Endometrial microvascular endothelial cells (primary cell): Measurements from ENCODE around the gene IGLON5. TPM values are rescaled to one million over a fixed set of nuclear protein-coding genes. Genes with fewer than 3 reads are reported as not detected.

ENCODE experiments used
- in situ Hi-C: cut with HindIII; loops from 2 replicates; pipeline ENCODE4 v1.10.0; 2017; ENCODE audit warnings: low sequenced_read_pairs, low pct_unique_long_range_greater_than_20kb; ENCODE audit errors: inconsistent ontology term
- total RNA-seq: library from RNA; depleted of rRNA; stranded (reverse); fragments of >200 nt; gene quantifications from one replicate; pipeline ENCODE4 v1.2.3, GENCODE V29; 2015; ENCODE audit errors: inconsistent ontology term

IGLON5 gene
- total RNA-seq, 1 donor from 2014 or later, result not detected

DNA sequence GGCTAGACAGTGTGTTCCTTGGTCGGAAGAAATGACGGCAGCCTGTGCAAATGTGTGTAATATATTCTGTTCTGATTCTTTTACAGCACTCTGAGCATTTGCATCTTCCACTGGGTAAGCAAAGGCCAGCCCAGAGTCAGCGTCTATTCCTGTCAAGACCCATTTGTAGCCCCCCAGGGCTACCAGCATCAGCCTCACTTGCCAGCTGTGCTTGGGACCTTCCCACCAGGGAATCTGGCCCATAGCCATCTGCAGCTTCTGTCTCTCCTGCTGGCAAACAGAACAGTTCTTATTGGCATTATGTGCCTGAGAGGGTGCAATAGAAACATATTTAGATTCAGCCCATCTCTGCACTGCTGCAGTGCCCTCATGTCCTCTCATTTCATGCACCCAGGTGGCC is 6.0 kb upstream of the IGLON5 start:
- in situ Hi-C loops, result no loop called here

DNA sequence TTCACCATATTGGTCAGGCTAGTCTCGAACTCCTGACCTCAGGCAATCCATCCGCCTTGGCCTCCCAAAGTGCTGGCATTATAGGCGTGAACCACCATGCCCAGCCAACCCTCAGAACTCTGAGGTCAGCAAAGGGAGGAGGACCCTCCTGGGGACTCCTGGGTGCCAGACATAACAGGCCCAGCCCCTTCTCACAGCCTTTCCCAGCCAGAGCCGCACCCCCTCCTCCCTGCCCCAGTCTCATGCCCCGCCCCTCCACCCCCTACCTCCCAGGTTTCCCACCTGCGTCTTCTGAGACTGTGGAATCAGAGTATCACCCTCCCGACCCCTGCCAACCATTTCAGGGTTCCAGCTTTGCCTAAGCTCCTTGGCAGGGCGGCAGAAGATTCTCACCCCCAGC is 5.2 kb downstream of the IGLON5 start:
- in situ Hi-C loops, result no loop called here

GRCh38 chr19:51317376-51317775 is 5.9 kb downstream of the IGLON5 start:
- in situ Hi-C loops, result no loop called here

- in situ Hi-C loops, result no loop called here
Measured at GRCh38 chr19:51317968-51318367, 6.5 kb downstream of the IGLON5 start.

- in situ Hi-C loops, result no loop called here
Measured at GRCh38 chr19:51318687-51319648, 7.5 kb downstream of the IGLON5 start.

DNA sequence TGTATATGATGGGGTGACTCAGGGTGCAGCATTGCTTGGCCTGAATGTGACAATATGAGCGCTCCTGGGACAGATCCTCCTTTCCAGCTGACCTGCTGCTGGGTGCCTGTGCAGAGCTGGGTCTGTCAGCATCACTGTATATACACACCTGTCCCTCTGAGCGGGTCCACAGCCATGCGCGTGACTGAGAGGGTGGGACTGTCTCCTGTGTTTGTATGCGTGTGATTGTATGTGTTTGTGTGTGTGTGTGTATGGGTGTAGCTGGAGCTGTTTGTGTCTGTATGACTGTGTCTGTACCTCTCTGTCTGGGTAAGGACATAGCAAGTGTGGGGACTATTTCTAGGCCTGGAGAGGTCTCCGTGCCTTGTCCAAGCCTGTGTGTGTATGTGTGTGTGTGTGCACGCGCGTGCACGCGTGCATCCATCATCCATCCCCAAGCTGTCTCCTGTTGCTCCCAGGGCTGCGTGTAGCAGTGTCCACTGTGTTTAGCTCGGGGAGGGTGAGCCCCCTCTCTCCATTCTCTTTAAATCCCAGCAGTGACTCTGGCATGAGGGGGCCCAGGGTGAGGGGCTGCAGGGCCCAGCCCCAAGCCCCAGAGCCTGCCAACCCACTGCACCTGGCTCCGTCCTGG is 8.3 kb downstream of the IGLON5 start:
- in situ Hi-C loops, result no loop called here

GRCh38 chr19:51320280-51320657 is 8.8 kb downstream of the IGLON5 start:
- in situ Hi-C loops, result no loop called here

GRCh38 chr19:51321799-51322198 is 10.4 kb downstream of the IGLON5 start:
- in situ Hi-C loops, result no loop called here

- in situ Hi-C loops, result no loop called here
Measured at GRCh38 chr19:51323481-51324166, 12.2 kb downstream of the IGLON5 start.

- in situ Hi-C loops, result no loop called here
Measured at GRCh38 chr19:51324167-51324481, 12.7 kb downstream of the IGLON5 start.

DNA sequence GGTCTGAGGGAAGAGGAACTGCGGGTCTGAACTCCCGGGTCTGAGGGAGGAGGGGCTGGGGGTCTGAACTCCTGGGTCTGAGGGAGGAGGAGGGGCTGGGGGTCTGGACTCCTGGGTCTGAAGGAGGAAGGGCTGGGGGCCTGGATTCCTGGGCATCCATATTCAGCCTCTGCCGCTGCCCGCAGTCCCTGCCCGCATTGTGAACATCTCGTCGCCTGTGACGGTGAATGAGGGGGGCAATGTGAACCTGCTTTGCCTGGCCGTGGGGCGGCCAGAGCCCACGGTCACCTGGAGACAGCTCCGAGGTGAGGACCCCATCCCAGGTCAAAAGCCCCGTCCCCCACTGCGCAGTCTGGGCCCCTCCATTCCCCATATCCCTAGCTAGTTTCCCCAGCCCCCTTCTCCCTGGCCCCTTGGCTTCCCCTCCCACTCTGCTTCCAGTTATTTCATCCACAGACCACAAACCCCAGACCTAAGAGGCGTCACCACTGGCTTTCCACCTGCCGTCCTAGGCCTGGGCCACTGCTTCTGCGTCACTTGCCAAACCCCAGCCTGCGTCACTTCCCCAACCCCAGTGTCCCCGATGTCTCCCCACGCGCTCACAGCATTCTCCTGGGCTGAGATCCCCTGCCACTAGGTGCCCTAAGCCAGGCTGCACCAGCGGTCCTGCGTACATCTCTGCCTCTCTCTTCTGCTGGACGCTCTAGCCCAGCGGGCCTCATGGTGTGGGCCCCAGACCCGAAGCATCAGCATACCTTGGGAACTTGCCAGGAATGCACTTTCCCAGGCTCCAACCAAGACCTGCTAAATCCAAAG is 13.9 kb downstream of the IGLON5 start:
- in situ Hi-C loops, result no loop called here

DNA sequence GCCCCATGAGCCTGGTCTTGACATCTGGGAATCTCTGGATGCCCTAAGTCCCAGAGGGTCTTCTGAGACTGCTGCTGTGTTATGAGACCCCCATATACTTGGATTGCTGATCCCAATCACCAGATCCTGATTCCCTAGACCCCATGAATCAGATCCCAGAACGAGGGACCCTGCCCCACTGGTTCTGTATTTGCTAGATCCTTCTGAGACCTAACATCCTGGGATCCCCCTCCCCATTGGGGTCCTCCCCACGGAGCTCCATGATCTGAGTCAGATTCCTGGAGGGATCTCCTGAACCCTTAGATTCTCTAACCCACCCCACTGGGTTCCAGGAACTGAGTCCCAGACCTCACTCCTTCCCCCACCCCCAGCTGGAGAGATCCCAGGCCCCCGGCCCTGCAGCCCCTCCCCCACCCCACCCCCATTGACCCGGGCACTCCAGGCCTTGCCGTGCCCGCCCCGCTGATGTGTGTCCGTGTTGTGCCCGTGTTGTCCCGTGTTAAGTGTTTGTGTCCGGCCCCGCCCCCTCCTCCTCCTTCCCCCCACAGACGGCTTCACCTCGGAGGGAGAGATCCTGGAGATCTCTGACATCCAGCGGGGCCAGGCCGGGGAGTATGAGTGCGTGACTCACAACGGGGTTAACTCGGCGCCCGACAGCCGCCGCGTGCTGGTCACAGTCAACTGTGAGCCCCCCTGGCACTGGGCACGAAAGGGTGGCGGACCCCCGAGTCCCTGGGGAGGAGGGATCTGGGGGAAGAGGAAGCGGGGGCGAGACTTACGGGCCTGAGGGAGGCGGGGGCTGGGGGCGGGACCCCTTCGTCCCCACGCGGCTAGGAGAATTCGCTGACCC is 15.0 kb downstream of the IGLON5 start:
- in situ Hi-C loops, result no loop called here

DNA sequence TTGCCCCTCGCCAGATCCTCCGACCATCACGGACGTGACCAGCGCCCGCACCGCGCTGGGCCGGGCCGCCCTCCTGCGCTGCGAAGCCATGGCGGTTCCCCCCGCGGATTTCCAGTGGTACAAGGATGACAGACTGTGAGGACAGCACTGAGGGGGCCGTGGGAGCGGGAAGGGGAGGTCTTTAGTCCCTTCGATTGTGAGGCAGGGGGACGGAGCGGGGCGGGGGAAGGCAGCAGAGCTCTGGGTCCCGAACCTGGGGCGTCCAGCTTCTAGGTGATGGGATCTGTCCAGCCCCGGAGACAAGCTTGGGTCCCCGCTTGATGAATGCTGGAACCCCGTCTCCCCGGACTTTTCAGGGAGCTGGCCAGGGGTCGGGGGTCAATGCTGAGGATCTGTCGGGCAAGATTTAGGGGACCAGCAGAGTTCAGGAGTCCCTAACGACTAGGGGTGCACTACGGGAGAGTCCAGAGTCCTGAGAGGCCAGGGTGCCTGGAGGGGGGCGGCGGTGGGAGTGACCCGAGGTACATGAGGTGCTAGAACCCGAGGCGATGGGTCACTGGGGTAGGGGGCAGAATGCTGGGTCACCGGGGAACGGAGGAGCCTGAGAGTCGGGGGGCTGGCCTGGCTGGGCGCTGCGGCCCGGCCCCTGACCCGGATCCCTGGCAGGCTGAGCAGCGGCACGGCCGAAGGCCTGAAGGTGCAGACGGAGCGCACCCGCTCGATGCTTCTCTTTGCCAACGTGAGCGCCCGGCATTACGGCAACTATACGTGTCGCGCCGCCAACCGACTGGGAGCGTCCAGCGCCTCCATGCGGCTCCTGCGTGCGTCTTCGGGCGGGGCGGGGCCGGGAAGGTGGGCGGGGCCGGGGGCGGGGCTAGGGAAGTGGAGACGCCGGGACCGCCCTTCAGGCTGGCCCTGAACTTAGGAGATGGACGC is 15.9 kb downstream of the IGLON5 start:
- in situ Hi-C loops, result no loop called here

DNA sequence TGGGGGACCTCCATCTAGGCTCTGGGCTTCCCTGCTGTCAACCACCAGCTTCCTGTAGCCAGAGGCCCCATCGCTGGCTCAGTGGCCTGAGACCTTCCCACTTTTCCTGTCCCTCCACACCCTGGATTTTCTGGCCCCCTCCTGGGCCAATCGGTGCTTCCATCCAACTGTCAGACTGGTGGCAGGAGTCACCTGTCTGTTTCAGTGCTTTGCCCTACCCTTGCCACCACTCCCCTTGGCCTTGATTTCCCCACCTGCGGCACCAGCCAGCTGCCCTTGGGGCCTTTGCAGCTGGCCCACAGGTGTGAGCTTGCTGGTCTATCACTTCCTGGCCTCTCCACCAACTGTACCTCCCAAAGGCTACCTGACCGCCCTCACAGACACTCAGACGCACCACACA is 18.0 kb downstream of the IGLON5 start:
- in situ Hi-C loops, result no loop called here

DNA sequence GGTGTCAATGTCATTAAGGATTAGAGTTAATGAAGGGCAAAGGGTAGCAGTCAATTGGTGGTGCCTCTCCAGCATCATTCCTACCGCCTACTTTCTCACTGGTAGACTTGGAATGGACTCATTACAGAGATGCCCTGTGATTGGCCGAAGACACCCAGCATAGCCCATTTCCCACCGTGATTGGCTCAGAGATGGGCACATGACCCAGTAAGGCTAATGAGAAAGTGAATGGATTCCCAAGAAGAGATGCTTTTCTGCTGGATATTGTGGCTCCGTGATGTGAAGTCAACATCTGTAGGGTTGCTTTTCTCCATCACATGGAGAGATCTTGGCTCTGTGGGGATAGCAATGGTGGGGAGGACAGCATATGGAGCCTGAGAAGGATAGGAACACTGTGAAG is 18.9 kb downstream of the IGLON5 start:
- in situ Hi-C loops, result no loop called here

GRCh38 chr19:51331193-51331592 is 19.7 kb downstream of the IGLON5 start:
- in situ Hi-C loops, result no loop called here

DNA sequence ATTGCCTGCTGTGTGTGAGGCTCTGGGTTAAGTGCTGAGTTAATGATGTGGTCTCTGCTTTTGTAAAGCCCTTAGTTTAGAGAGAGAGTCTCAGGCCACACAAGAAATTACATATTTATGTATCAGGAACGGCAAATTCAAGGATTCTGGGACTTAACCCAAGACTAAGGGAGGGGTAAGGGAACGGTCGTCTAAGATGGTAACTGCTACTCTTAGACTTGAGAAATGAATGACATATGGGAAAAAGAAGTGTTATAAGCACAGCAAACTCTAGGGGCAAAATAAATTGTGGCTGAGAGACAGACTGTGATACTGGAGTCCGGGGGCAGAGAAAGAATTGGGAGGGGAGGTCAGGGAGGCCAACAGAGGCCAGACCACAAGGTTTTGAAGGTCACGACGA is 20.3 kb downstream of the IGLON5 start:
- in situ Hi-C loops, result no loop called here
